ENCODE data around the gene CIDEA. TPM values are rescaled to one million over a fixed set of nuclear protein-coding genes. Genes with fewer than 3 reads are reported as not detected.

Gene CIDEA
- total RNA-seq, 1 experiment from 2014 or later: not detected

- Mint-ChIP-seq H3K9me3 (no peaks in the 10 kb centered on the region), H3K4me1 (peaks cover 19 to 27% of the 10 kb centered on the region in 2 experiments), H3K27me3 (ENCODE audit: low read depth) (peaks cover 20% of the 10 kb centered on the region), H3K27ac (peak overlapping the region in 2 of 3 experiments; percentile 66 to 95; a peak in 3 of 7 replicates), H3K36me3 (ENCODE audit: insufficient read depth in 1 of 3, low read depth in 3 of 3) (no peaks in the 10 kb centered on the region; a peak in 1 of 7 replicates), H3K4me3 (no peak overlapping the region; a peak in 2 of 5 replicates)
- no peaks in the 10 kb centered on the region for H3K79me2 ChIP-seq (ENCODE audit: insufficient read depth, low read length)
- H3K9ac ChIP-seq (ENCODE audit: extremely low read depth, insufficient read length, low read length): no peak overlapping the region
- no peak for TF ChIP-seq CTCF (conservative IDR thresholded peaks at IDR 0.05)
- H2BK20ac ChIP-seq (ENCODE audit: low read depth, low read length, poor library complexity, severe bottlenecking): no peak overlapping the region
- no peaks in the 10 kb centered on the region for H3K79me1 ChIP-seq (ENCODE audit: insufficient read depth, low read depth, low read length, poor library complexity, severe bottlenecking)
- no peak overlapping the region for H3K27ac ChIP-seq (ENCODE audit: insufficient read length, low read depth, low read length)
- no peak overlapping the region for H4K91ac ChIP-seq (ENCODE audit: insufficient read length, low read depth, low read length)
- H3K23me2 ChIP-seq (ENCODE audit: insufficient read length, low read depth, low read length, poor library complexity, severe bottlenecking): peaks cover 2% of the 10 kb centered on the region
- no peak overlapping the region for H3K23ac ChIP-seq (ENCODE audit: insufficient read length, low read depth, low read length)
- no peaks in the 10 kb centered on the region for H4K20me1 ChIP-seq (ENCODE audit: control insufficient read depth, insufficient read depth, insufficient read length)
- DNase-seq: no peak
- H4K5ac ChIP-seq (ENCODE audit: insufficient read length, low read depth, low read length): no peak overlapping the region
- H2AFZ ChIP-seq (ENCODE audit: low read length): no peak overlapping the region
- no peak overlapping the region for H2BK12ac ChIP-seq (ENCODE audit: insufficient read length, low read depth, low read length)
- peak overlapping the region; percentile 79; the same call in 1 of the 2 replicates for H3K14ac ChIP-seq (ENCODE audit: insufficient read depth, low read length)
- no peak overlapping the region for H2BK120ac ChIP-seq (ENCODE audit: low read depth, low read length, poor library complexity, severe bottlenecking)
- H4K8ac ChIP-seq (replicated peaks; ENCODE audit: insufficient read length, low read depth, low read length): no peak overlapping the region
- no peak overlapping the region for H2AK5ac ChIP-seq (ENCODE audit: insufficient read length, low read length)
- no peak overlapping the region for H3K4me2 ChIP-seq (ENCODE audit: insufficient read depth, insufficient read length, low read length)
- H2BK15ac ChIP-seq (ENCODE audit: low read depth, low read length): no peak overlapping the region
- peak overlapping the region; percentile 74 for H3K18ac ChIP-seq (ENCODE audit: insufficient read length, low read depth, low read length)
- no peak overlapping the region for H3T11ph ChIP-seq (ENCODE audit: low read length)
- no peak overlapping the region for H2BK5ac ChIP-seq (ENCODE audit: insufficient read length, low read length)
- WGBS (ENCODE audit: extremely low coverage, insufficient read length, low lambda C conversion rate): no CpG with 5 or more reads among the region's 16 CpGs
- no peaks in the 10 kb centered on the region; the same call in 1 of the 2 replicates for H3K27me3 ChIP-seq (ENCODE audit: insufficient read depth, low read length)
- no peak overlapping the region for H3K56ac ChIP-seq (ENCODE audit: insufficient read length, low read depth, low read length)
- H3K4ac ChIP-seq (ENCODE audit: low read depth, low read length): no peak overlapping the region; the same call in 1 of the 2 replicates
- no peaks in the 10 kb centered on the region for H3K9me3 ChIP-seq (ENCODE audit: control insufficient read depth, low read depth, low read length)
- no peaks in the 10 kb centered on the region for H3K4me1 ChIP-seq (ENCODE audit: insufficient read depth, low read length)
Observed at GRCh38 chr18:12279781-12280531, 25.8 kb downstream of the CIDEA start.
